ENCODE data around the gene TBRG4.

TBRG4 gene

DNA sequence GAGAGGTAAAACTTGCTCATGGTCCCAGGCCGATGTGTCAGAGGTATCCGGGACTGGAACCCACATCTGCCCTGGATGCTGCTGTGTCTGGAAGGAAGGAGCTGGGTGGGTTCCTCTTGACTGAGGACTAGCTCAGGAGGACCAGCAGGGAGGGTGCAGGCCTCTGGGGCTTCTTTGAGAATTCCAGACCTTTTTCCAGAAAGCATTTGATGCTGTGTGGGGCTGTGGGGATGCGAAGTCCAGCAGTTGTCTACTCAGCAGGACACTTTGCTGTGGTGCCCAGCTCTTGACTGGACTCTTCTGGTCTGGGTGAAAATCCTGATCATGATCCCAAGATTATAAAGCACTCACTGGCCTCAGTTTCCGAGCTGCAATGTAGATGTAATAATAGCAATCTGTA, 47.8 kb upstream of the TBRG4 start:
- Histone ChIP-seq H3K4me3 (replicated peaks; ENCODE audit: insufficient read depth, low read length) (no peak overlapping the region), H3K27me3 (ENCODE audit: insufficient read depth, poor library complexity, severe bottlenecking) (peaks cover 18% of the 10 kb centered on the region), H3K27ac (replicated peaks) (no peak overlapping the region)
- TF ChIP-seq, protein P1, sequence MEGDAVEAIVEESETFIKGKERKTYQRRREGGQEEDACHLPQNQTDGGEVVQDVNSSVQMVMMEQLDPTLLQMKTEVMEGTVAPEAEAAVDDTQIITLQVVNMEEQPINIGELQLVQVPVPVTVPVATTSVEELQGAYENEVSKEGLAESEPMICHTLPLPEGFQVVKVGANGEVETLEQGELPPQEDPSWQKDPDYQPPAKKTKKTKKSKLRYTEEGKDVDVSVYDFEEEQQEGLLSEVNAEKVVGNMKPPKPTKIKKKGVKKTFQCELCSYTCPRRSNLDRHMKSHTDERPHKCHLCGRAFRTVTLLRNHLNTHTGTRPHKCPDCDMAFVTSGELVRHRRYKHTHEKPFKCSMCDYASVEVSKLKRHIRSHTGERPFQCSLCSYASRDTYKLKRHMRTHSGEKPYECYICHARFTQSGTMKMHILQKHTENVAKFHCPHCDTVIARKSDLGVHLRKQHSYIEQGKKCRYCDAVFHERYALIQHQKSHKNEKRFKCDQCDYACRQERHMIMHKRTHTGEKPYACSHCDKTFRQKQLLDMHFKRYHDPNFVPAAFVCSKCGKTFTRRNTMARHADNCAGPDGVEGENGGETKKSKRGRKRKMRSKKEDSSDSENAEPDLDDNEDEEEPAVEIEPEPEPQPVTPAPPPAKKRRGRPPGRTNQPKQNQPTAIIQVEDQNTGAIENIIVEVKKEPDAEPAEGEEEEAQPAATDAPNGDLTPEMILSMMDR (IDR thresholded peaks at IDR 0.05; ENCODE audit: insufficient read depth, low read length): no peak
- TF ChIP-seq SPI1 (IDR thresholded peaks at IDR 0.05; ENCODE audit: borderline replicate concordance, low read depth) (no peak), GABPA (IDR thresholded peaks at IDR 0.05; ENCODE audit: low read depth) (no peak), POLR2AphosphoS5 (IDR thresholded peaks at IDR 0.05; ENCODE audit: low read depth) (no peak)
- TF ChIP-seq, protein P2, sequence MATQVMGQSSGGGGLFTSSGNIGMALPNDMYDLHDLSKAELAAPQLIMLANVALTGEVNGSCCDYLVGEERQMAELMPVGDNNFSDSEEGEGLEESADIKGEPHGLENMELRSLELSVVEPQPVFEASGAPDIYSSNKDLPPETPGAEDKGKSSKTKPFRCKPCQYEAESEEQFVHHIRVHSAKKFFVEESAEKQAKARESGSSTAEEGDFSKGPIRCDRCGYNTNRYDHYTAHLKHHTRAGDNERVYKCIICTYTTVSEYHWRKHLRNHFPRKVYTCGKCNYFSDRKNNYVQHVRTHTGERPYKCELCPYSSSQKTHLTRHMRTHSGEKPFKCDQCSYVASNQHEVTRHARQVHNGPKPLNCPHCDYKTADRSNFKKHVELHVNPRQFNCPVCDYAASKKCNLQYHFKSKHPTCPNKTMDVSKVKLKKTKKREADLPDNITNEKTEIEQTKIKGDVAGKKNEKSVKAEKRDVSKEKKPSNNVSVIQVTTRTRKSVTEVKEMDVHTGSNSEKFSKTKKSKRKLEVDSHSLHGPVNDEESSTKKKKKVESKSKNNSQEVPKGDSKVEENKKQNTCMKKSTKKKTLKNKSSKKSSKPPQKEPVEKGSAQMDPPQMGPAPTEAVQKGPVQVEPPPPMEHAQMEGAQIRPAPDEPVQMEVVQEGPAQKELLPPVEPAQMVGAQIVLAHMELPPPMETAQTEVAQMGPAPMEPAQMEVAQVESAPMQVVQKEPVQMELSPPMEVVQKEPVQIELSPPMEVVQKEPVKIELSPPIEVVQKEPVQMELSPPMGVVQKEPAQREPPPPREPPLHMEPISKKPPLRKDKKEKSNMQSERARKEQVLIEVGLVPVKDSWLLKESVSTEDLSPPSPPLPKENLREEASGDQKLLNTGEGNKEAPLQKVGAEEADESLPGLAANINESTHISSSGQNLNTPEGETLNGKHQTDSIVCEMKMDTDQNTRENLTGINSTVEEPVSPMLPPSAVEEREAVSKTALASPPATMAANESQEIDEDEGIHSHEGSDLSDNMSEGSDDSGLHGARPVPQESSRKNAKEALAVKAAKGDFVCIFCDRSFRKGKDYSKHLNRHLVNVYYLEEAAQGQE (IDR thresholded peaks at IDR 0.05; ENCODE audit: insufficient replicate concordance, low read depth): no peak
- no peak for DNase-seq (ENCODE audit: low read depth in 1 of 2, low spot score in 1 of 2)

DNA sequence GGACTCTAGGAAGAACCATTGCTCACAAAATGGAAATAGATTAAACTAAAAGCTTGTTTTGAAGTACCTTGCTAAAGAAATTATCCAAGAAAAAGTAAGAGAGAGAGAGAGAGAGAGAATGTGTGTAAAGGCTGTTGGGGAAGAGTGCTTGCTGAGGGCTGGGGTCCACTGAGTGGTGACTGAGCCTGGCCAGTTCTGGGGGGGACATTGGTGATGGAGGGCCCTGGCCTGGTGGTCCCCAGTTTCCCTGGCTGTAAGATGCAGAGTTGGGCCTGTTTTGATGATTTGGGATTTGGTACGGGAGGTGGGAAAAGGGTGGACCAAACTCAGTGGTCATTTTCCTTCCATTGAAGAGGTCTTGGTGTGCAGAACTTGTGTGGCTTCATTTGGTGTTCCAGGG, 47.0 kb upstream of the TBRG4 start:
- Histone ChIP-seq H3K4me3 (replicated peaks; ENCODE audit: insufficient read depth, low read length) (no peak overlapping the region), H3K27ac (replicated peaks) (no peak overlapping the region), H3K27me3 (ENCODE audit: insufficient read depth, poor library complexity, severe bottlenecking) (peaks cover 18% of the 10 kb centered on the region)
- TF ChIP-seq GABPA (IDR thresholded peaks at IDR 0.05; ENCODE audit: low read depth) (no peak), POLR2AphosphoS5 (IDR thresholded peaks at IDR 0.05; ENCODE audit: low read depth) (no peak), SPI1 (IDR thresholded peaks at IDR 0.05; ENCODE audit: borderline replicate concordance, low read depth) (no peak)
- TF ChIP-seq, protein P1 (IDR thresholded peaks at IDR 0.05; ENCODE audit: insufficient read depth, low read length): no peak
- TF ChIP-seq, protein P2 (IDR thresholded peaks at IDR 0.05; ENCODE audit: insufficient replicate concordance, low read depth): no peak
- no peak for DNase-seq (ENCODE audit: low read depth in 1 of 2, low spot score in 1 of 2)

DNA sequence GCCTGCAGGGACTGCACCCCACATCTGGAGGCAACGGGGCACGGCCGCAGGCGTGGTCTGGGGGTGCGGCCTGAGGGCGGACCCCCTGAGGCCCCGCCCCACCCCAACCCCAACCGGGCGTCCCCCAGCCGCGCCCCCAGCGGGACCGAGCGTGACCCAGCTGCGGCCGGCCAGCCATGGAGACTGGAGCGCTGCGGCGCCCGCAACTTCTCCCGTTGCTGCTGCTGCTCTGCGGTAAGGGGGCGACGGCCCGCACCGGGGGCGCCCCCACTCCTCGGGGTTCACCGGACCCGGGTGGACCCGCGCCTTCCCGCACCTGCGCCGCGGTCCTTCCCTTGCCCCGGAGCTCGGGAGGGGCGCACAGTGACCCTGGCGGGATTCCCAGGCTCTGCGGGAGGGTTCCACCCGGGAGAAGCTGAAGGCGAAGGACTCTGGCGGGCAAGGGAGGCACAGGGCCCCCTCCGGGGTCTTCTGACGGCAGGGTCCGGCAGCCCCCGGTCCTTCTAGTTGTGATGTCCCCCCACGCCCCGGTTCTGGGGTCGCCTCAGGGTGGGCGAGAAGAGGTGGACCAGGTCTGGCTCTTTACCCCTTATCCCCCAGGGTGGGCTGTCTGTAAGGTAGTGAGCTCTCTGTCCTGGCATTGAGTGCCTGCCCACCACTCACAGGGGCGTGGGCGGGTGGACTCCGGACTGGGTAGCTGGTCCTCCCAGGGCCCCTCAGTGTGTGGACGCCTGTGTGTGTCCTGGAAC, 46.3 kb upstream of the TBRG4 start, which contains the start of gene RAMP3:
TSS of gene RAMP3 (plus strand) at position 139 of the 749 bp plus-strand sequence. CDS start at position 177, 38 bp downstream.
- H3K27ac ChIP-seq (replicated peaks): no peak within 1 kb of the TSS
- peaks cover 18% of the 10 kb centered on the region for H3K27me3 ChIP-seq (ENCODE audit: insufficient read depth, poor library complexity, severe bottlenecking)
- DNase-seq (ENCODE audit: low read depth in 1 of 2, low spot score in 1 of 2): no peak
- TF ChIP-seq SPI1 (IDR thresholded peaks at IDR 0.05; ENCODE audit: borderline replicate concordance, low read depth) (no peak), POLR2AphosphoS5 (IDR thresholded peaks at IDR 0.05; ENCODE audit: low read depth) (no peak), GABPA (IDR thresholded peaks at IDR 0.05; ENCODE audit: low read depth) (no peak)
- TF ChIP-seq, protein P1 (IDR thresholded peaks at IDR 0.05; ENCODE audit: insufficient read depth, low read length): no peak
- TF ChIP-seq, protein P2 (IDR thresholded peaks at IDR 0.05; ENCODE audit: insufficient replicate concordance, low read depth): no peak
- no peak within 1 kb of the TSS for H3K4me3 ChIP-seq (replicated peaks; ENCODE audit: insufficient read depth, low read length)
